HEK293 (cell line): Measurements from ENCODE around the gene SLCO4A1.
A peak's percentile ranks its signal among the peaks of the same experiment; 100 is the strongest.

Experiments
- BCL11B ChIP-seq: fragments of 450-650 bp; formaldehyde crosslinking; IDR thresholded peaks from 2 replicates; pipeline ENCODE4 v1.5.1; 2016; ENCODE audit warnings: low read depth, missing biosample characterization, missing genetic modification characterization
- GFI1B ChIP-seq: fragments of 450-650 bp; formaldehyde crosslinking; IDR thresholded peaks from 2 replicates; pipeline ENCODE4 v1.5.1; 2016; ENCODE audit warnings: missing biosample characterization, missing genetic modification characterization
- HIC1 ChIP-seq: fragments of 450-650 bp; formaldehyde crosslinking; IDR thresholded peaks from 2 replicates; pipeline ENCODE4 v1.5.1; 2016; ENCODE audit warnings: missing biosample characterization, missing genetic modification characterization
- HOXD13 ChIP-seq: sonication (generic); formaldehyde crosslinking; IDR thresholded peaks from 2 replicates; pipeline ENCODE4 v1.8.0; 2022; ENCODE audit warnings: missing genetic modification reagents, borderline replicate concordance
- PRDM2 ChIP-seq: fragments of 450-650 bp; formaldehyde crosslinking; IDR thresholded peaks from 2 replicates; pipeline ENCODE4 v1.5.1; 2016; ENCODE audit warnings: missing biosample characterization, missing genetic modification characterization, borderline replicate concordance
- PRDM4 ChIP-seq: fragments of 450-650 bp; formaldehyde crosslinking; IDR thresholded peaks from 2 replicates; pipeline ENCODE4 v1.5.1; 2017; ENCODE audit warnings: missing biosample characterization, missing genetic modification characterization
- WT1 ChIP-seq: fragments of 450-650 bp; formaldehyde crosslinking; IDR thresholded peaks from 2 replicates; pipeline ENCODE4 v1.5.1; 2016; ENCODE audit warnings: missing biosample characterization, missing genetic modification characterization
- YY1 ChIP-seq: fragments of 450-650 bp; formaldehyde crosslinking; IDR thresholded peaks from 2 replicates; pipeline ENCODE4 v1.5.1; 2018; ENCODE audit warnings: missing biosample characterization, missing genetic modification characterization
- ZBTB1 ChIP-seq: fragments of 450-650 bp; formaldehyde crosslinking; IDR thresholded peaks from 2 replicates; pipeline ENCODE4 v1.5.1; 2016; ENCODE audit warnings: missing biosample characterization, missing genetic modification characterization
- ZNF155 ChIP-seq: fragments of 450-650 bp; formaldehyde crosslinking; IDR thresholded peaks from 2 replicates; pipeline ENCODE4 v1.5.1; 2016; ENCODE audit warnings: missing biosample characterization, missing genetic modification characterization
- ZNF19 ChIP-seq: fragments of 450-650 bp; formaldehyde crosslinking; IDR thresholded peaks from 2 replicates; pipeline ENCODE4; 2016; ENCODE audit warnings: missing biosample characterization, missing genetic modification characterization, low read depth
- ZNF324 ChIP-seq: fragments of 450-650 bp; formaldehyde crosslinking; IDR thresholded peaks from 2 replicates; pipeline ENCODE4 v1.5.1; 2016; ENCODE audit warnings: missing biosample characterization, missing genetic modification characterization
- ZNF404 ChIP-seq: fragments of 450-650 bp; formaldehyde crosslinking; IDR thresholded peaks from 2 replicates; pipeline ENCODE4 v1.5.1; 2017; ENCODE audit warnings: missing biosample characterization, missing genetic modification characterization
- ZNF426 ChIP-seq: fragments of 450-650 bp; formaldehyde crosslinking; IDR thresholded peaks from 2 replicates; pipeline ENCODE4 v1.5.1; 2017; ENCODE audit warnings: missing biosample characterization, missing genetic modification characterization, mild to moderate bottlenecking, inconsistent platforms, moderate library complexity
- ZNF626 ChIP-seq: fragments of 450-650 bp; sonication (Bioruptor Pico); formaldehyde crosslinking; IDR thresholded peaks from 2 replicates; pipeline ENCODE4 v1.5.1; 2018; ENCODE audit warnings: missing biosample characterization, missing genetic modification characterization, inconsistent platforms
- ZNF707 ChIP-seq: fragments of 450-650 bp; formaldehyde crosslinking; IDR thresholded peaks from 2 replicates; pipeline ENCODE4 v1.5.1; 2016; ENCODE audit warnings: missing biosample characterization, missing genetic modification characterization
- ZSCAN23 ChIP-seq: fragments of 450-650 bp; formaldehyde crosslinking; IDR thresholded peaks from 2 replicates; pipeline ENCODE4 v1.5.1; 2016; ENCODE audit warnings: missing biosample characterization, missing genetic modification characterization
- ZSCAN5A ChIP-seq: fragments of 450-650 bp; formaldehyde crosslinking; IDR thresholded peaks from 2 replicates; pipeline ENCODE4 v1.5.1; 2016; ENCODE audit warnings: missing biosample characterization, missing genetic modification characterization
- TF ChIP-seq, protein P1 (sequence below): fragments of 450-650 bp; formaldehyde crosslinking; IDR thresholded peaks from 2 replicates; pipeline ENCODE4 v1.5.1; 2016; ENCODE audit warnings: missing biosample characterization, missing genetic modification characterization
- TF ChIP-seq, protein P2 (sequence below): fragments of 450-650 bp; formaldehyde crosslinking; IDR thresholded peaks from 2 replicates; pipeline ENCODE4 v1.5.1; 2016; ENCODE audit warnings: missing biosample characterization, missing genetic modification characterization
- TF ChIP-seq, protein P3 (sequence below): fragments of 450-650 bp; formaldehyde crosslinking; optimal IDR thresholded peaks from 2 replicates; pipeline ENCODE3; 2016; ENCODE audit warnings: missing biosample characterization, mild to moderate bottlenecking, missing genetic modification characterization

The SLCO4A1 gene

DNA sequence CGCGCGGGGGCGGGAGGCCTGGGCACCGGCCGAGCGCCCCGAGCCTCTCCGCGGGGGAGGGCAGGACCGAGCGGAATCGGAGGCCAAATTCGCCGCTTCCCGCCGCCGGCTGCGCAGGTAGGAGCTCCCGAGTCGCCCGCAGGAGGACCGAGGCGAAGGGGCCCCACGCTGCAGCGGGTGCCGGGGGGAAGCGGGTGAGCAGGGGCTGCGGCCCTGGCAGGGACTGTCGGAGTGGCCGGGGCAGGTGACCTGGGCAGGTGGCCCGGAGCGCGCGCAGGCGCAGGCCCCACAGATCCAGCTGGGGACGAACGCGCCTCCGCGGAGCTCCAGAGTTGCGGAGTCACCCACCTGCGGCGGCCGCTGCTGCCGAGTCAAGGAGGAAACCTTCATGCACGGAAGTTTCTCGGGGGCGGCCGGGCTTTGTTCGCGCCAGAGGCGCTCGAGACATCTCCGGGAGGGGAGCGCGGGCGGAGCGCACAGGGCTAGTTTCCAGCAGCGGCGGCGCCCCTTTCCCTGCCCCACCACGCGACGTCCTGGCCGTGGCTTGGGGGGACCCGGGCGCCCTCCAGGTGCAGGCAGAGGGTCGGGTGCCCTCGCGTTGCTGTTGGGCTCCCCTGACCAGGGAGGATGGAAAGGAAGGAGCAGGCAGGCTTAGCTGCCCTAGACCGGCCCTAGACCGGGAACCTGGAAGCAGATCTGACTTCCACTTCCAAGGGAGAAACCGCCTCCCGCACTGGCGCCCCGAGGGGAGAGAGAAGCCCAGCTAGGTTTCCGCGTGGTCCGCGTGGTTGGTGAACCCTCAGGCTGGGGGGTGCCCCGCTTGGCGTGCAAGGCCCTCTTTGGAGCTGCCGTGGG lies 590 bp downstream of the SLCO4A1 start (continued):
- TF ChIP-seq PRDM4 (tag by site-specific recombination) (no peak), WT1 (no peak), ZNF426 (no peak), ZNF626 (tag by site-specific recombination) (no peak), ZNF155 (tag by site-specific recombination) (no peak), HOXD13 (CRISPR knock-in tag) (no peak), PRDM2 (tag by site-specific recombination) (no peak), GFI1B (tag by site-specific recombination) (no peak), HIC1 (tag by site-specific recombination) (no peak), ZNF19 (tag by site-specific recombination) (no peak), ZNF324 (tag by site-specific recombination) (no peak), ZBTB1 (tag by site-specific recombination) (no peak), YY1 (tag by site-specific recombination) (no peak), ZSCAN5A (tag by site-specific recombination) (no peak), ZNF404 (tag by site-specific recombination) (no peak), ZSCAN23 (tag by site-specific recombination) (no peak), BCL11B (tag by site-specific recombination) (no peak), ZNF707 (tag by site-specific recombination) (no peak)
- TF ChIP-seq, protein P1, sequence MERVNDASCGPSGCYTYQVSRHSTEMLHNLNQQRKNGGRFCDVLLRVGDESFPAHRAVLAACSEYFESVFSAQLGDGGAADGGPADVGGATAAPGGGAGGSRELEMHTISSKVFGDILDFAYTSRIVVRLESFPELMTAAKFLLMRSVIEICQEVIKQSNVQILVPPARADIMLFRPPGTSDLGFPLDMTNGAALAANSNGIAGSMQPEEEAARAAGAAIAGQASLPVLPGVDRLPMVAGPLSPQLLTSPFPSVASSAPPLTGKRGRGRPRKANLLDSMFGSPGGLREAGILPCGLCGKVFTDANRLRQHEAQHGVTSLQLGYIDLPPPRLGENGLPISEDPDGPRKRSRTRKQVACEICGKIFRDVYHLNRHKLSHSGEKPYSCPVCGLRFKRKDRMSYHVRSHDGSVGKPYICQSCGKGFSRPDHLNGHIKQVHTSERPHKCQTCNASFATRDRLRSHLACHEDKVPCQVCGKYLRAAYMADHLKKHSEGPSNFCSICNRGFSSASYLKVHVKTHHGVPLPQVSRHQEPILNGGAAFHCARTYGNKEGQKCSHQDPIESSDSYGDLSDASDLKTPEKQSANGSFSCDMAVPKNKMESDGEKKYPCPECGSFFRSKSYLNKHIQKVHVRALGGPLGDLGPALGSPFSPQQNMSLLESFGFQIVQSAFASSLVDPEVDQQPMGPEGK (tag by site-specific recombination), result 0 out of 2 replicates have a peak, but pooled peaks have one; percentile 30
- TF ChIP-seq, protein P2, sequence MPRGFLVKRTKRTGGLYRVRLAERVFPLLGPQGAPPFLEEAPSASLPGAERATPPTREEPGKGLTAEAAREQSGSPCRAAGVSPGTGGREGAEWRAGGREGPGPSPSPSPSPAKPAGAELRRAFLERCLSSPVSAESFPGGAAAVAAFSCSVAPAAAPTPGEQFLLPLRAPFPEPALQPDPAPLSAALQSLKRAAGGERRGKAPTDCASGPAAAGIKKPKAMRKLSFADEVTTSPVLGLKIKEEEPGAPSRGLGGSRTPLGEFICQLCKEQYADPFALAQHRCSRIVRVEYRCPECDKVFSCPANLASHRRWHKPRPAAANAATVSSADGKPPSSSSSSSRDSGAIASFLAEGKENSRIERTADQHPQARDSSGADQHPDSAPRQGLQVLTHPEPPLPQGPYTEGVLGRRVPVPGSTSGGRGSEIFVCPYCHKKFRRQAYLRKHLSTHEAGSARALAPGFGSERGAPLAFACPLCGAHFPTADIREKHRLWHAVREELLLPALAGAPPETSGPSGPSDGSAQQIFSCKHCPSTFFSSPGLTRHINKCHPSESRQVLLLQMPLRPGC (tag by site-specific recombination), result no peak
- TF ChIP-seq, protein P3, sequence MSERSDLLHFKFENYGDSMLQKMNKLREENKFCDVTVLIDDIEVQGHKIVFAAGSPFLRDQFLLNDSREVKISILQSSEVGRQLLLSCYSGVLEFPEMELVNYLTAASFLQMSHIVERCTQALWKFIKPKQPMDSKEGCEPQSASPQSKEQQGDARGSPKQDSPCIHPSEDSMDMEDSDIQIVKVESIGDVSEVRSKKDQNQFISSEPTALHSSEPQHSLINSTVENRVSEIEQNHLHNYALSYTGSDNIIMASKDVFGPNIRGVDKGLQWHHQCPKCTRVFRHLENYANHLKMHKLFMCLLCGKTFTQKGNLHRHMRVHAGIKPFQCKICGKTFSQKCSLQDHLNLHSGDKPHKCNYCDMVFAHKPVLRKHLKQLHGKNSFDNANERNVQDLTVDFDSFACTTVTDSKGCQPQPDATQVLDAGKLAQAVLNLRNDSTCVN, result peak; percentile 77
